ENCODE results near the gene ARMC9.

ARMC9 gene

GRCh38 chr2:231297108-231297908 is 98.9 kb downstream of the ARMC9 start:
- TF ChIP-seq CTCF (IDR thresholded peaks at IDR 0.05) = peak; percentile 72

DNA sequence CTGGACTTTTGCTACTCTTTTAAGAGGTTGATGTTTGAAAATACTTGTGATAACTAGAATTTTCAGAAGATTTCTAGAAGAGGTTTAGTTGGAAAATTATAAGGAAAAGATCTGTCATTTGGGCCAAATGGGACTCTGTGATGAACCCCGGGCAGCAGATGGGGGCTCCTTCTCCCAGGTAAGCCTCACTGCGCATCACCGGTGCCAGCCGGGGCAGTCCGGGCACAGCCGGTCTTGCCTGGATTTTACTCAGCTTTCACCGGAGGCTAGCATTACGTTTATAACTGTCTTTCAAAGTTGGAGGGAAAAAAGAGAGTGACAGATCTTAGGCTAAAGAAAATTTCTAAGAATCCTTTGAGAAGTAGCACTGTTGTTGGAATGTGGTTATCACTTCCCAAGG is 99.7 kb downstream of the ARMC9 start:
- no peak for TF ChIP-seq CTCF (IDR thresholded peaks at IDR 0.05)

- TF ChIP-seq CTCF (IDR thresholded peaks at IDR 0.05) = no peak
Observed at GRCh38 chr2:231299267-231299666, 100.8 kb downstream of the ARMC9 start.

GRCh38 chr2:231300020-231300721 is 101.7 kb downstream of the ARMC9 start:
- no peak for TF ChIP-seq CTCF (IDR thresholded peaks at IDR 0.05)

DNA sequence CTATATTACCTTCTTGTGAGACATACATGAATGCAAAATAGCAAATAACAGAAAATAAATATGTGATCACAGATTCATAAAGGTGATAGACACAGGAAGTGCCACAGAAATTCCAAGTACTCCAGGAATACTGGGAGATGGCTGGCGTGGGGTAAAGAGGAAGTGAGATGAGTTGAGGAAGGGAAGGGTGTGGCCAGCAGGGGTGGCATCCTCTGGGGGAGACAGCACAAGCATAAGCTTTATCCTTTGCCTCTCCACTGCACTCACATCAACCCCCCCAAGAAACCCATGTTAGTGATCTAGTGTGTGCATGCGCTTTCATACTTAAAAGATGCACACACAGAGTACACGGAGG is 102.3 kb downstream of the ARMC9 start:
- no peak for TF ChIP-seq CTCF (IDR thresholded peaks at IDR 0.05)

DNA sequence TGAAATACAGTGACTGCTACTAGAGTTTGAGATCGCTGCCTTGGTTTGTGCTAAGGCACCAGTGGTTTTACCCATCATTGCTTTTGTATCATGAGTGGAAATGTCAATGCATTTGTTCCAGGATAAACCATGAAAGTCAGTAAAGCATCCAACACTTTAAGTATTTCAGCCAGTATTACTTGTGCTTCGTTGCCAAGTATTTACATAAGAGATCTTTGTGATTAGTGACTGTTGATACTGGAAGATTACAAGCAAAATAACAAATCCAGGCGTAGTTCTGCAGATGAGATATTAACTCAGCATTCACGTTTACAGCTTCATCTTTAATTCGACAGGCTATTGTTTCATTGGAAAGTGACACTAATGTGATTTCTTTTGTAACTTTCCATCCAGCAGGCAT is 106.8 kb downstream of the ARMC9 start:
- TF ChIP-seq CTCF (IDR thresholded peaks at IDR 0.05) = no peak

DNA sequence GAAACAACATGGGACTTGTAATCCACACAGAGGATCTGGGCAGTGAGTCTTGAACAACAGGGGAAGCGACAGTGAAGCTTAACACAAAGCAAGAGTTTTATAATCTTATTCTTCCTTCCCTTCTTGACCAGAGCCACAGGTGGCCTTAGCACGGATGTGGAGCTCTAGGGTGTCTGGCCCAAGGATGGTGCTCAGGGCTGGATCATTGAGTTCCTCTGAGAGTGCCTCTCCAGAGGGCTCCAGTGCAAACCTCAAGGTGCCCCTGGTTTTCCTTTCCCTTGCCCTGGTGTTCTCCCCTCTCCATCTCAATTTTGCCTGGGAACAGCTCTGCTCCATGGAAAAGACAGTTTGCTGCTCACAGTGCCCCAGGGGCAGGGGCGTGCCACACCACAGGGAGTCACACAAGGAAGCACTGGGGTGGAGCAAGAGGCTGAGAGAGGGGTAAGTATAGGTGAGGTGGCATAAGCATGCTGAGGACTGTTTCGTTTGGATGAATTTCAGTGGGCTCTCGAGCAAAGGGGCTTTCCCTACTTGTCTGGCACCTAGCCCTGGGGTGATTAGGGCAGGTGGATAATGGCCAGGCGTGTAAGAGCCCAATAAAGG is 108.5 kb downstream of the ARMC9 start:
- TF ChIP-seq CTCF (IDR thresholded peaks at IDR 0.05) = no peak
